SK-N-SH (cell line): ENCODE data around the gene RELN. TPM values are rescaled to one million over a fixed set of nuclear protein-coding genes. Genes with fewer than 3 reads are reported as not detected.
A peak's percentile ranks its signal among the peaks of the same experiment; 100 is the strongest.

Experiments
- CTCF ChIA-PET: fragments of 300-600, 350-600 bp; formaldehyde crosslinking; extraction: SDS; loops from one replicate; lab custom pipeline; 2021; lab: Yijun Ruan, JAX
- POLR2A ChIA-PET: fragments of 350-600 bp; sonication (Branson Sonifier 250); formaldehyde crosslinking; extraction: SDS; loops from one replicate; lab custom pipeline; 2020; ENCODE audit warnings: antibody characterized with exemption, inconsistent platforms; lab: Yijun Ruan, JAX
- DNase-seq: peaks from one replicate; pipeline ENCODE4 v3.0.0; 2012
- H2AFZ ChIP-seq: fragments of 200-600 bp; sonication (generic); 2 replicates; pipeline ENCODE4 v1.8.1; 2016; ENCODE audit warnings: antibody characterized with exemption, mild to moderate bottlenecking, low read depth
- H3F3A ChIP-seq: fragments of 200-600 bp; sonication (generic); replicated peaks from 2 replicates; pipeline ENCODE3; 2016; ENCODE audit warnings: antibody characterized with exemption, mild to moderate bottlenecking; ENCODE audit not compliant: insufficient read depth
- H3K27ac ChIP-seq, 2 experiments: fragments of 200-500 bp in 1 of 2; fragments of 200-600 bp in 1 of 2; sonication (Bioruptor generic) in 1 of 2; sonication (generic), shearing (Covaris generic) in 1 of 2; 2 replicates each; pipeline versions ENCODE4 v1.5.1 to v1.6.1; 2014 to 2016; ENCODE audit warnings: low read depth in 2 of 2, inconsistent platforms in 1 of 2, low read length in 1 of 2, mild to moderate bottlenecking in 1 of 2, mixed read lengths in 1 of 2
- H3K27me3 ChIP-seq: fragments of 200-600 bp; sonication (generic), shearing (Covaris generic); 2 replicates; pipeline ENCODE4 v1.6.1; 2016; ENCODE audit warnings: mixed run types; ENCODE audit not compliant: insufficient read depth
- H3K36me3 ChIP-seq, 2 experiments: fragments of 200-500 bp in 1 of 2; fragments of 200-600 bp in 1 of 2; sonication (Bioruptor generic) in 1 of 2; sonication (generic) in 1 of 2; replicated peaks in 1 of 2; 2 replicates each; pipeline versions ENCODE3 to v1.5.1; 2014 to 2016; ENCODE audit warnings: low read length in 1 of 2, mild to moderate bottlenecking in 1 of 2; ENCODE audit not compliant: insufficient read depth in 2 of 2, control insufficient read depth in 1 of 2
- H3K4me1 ChIP-seq, 2 experiments: fragments of 200-500 bp in 1 of 2; fragments of 200-600 bp in 1 of 2; sonication (Bioruptor generic) in 1 of 2; sonication (generic), shearing (Covaris generic) in 1 of 2; 2 replicates each; pipeline versions ENCODE4 v1.5.1 to v1.6.1; 2014 to 2016; ENCODE audit warnings: low read depth in 1 of 2, low read length in 1 of 2, mixed run types in 1 of 2; ENCODE audit not compliant: insufficient read depth in 2 of 2, control insufficient read depth in 1 of 2
- H3K4me2 ChIP-seq: fragments of 200-600 bp; sonication (generic), shearing (Covaris generic); 2 replicates; pipeline ENCODE4 v1.6.1; 2017; ENCODE audit warnings: mixed run types
- H3K4me3 ChIP-seq, 2 experiments: fragments of 200-500 bp in 1 of 2; fragments of 200-600 bp in 1 of 2; sonication (Bioruptor generic) in 1 of 2; sonication (generic), shearing (Covaris generic) in 1 of 2; 2 replicates each; pipeline versions ENCODE4 v1.5.1 to v1.8.1; 2014 to 2016; ENCODE audit warnings: low read depth in 2 of 2, inconsistent platforms in 1 of 2, low read length in 1 of 2, mild to moderate bottlenecking in 1 of 2, mixed read lengths in 1 of 2, moderate library complexity in 1 of 2
- H3K79me2 ChIP-seq: fragments of 200-600 bp; sonication (generic); 2 replicates; pipeline ENCODE4 v1.8.1; 2017; ENCODE audit warnings: mild to moderate bottlenecking; ENCODE audit not compliant: insufficient read depth
- H3K9ac ChIP-seq: fragments of 200-600 bp; sonication (generic); 2 replicates; pipeline ENCODE4 v1.6.1; 2017; ENCODE audit warnings: mixed run types
- H3K9me2 ChIP-seq: fragments of 200-600 bp; sonication (generic); 2 replicates; pipeline ENCODE4 v1.6.1; 2017; ENCODE audit warnings: mixed run types
- H3K9me3 ChIP-seq: fragments of 200-600 bp; sonication (generic); 2 replicates; pipeline ENCODE4 v1.6.1; 2017; ENCODE audit warnings: mixed run types, mild to moderate bottlenecking, moderate library complexity
- H4K20me1 ChIP-seq: fragments of 200-600 bp; sonication (generic); 2 replicates; pipeline ENCODE4 v1.6.1; 2017; ENCODE audit warnings: mild to moderate bottlenecking, mixed run types; ENCODE audit not compliant: insufficient read depth
- ELF1 ChIP-seq: IDR thresholded peaks from 2 replicates; pipeline ENCODE4 v1.4.0; 2012
- EP300 ChIP-seq, 2 experiments: IDR thresholded peaks; 2 replicates each; pipeline versions ENCODE4 v1.4.0 to v1.6.1; 2012; ENCODE audit warnings: borderline replicate concordance in 1 of 2, low read depth in 1 of 2, low read length in 1 of 2
- FOXM1 ChIP-seq: IDR thresholded peaks from 2 replicates; pipeline ENCODE4 v1.4.0; 2012; ENCODE audit warnings: low read depth, mild to moderate bottlenecking
- GABPA ChIP-seq: IDR thresholded peaks from 2 replicates; pipeline ENCODE4 v1.4.0; 2012; ENCODE audit warnings: low read depth, mild to moderate bottlenecking
- GATA2 ChIP-seq: sonication (generic); formaldehyde crosslinking; IDR thresholded peaks from 2 replicates; pipeline ENCODE4 v1.5.0; 2020; ENCODE audit warnings: mild to moderate bottlenecking, missing genetic modification reagents
- RAD21 ChIP-seq: IDR thresholded peaks from 2 replicates; pipeline ENCODE4 v1.6.1; 2012; ENCODE audit warnings: mild to moderate bottlenecking, low read length
- RCOR1 ChIP-seq: fragments of 150-350 bp; IDR thresholded peaks from 2 replicates; pipeline ENCODE4 v1.6.1; 2017; ENCODE audit warnings: antibody characterized with exemption, low read length
- RXRA ChIP-seq: IDR thresholded peaks from 2 replicates; pipeline ENCODE4 v1.4.0; 2012; ENCODE audit warnings: low read depth, mild to moderate bottlenecking, borderline replicate concordance
- SIN3A ChIP-seq: IDR thresholded peaks from 2 replicates; pipeline ENCODE4 v1.6.1; 2012; ENCODE audit warnings: low read depth, mild to moderate bottlenecking, low read length, moderate library complexity, borderline replicate concordance
- TEAD4 ChIP-seq: IDR thresholded peaks from 2 replicates; pipeline ENCODE4 v1.4.0; 2012; ENCODE audit warnings: mild to moderate bottlenecking, borderline replicate concordance; ENCODE audit not compliant: insufficient read depth
- WGBS: methylation state at CpG from one replicate; pipeline ENCODE4 v1.1.6; 2017; ENCODE audit warnings: low lambda C conversion rate; 5-methylcytosine and 5-hydroxymethylcytosine counted together
- polyA plus RNA-seq, 3 experiments: library from polyadenylated mRNA; depleted of rRNA; stranded (reverse); fragments of >200 nt; gene quantifications; 2 replicates each; pipeline ENCODE4 v1.2.3, GENCODE V29; 2012
- TF ChIP-seq, protein P1 (sequence below): IDR thresholded peaks from 2 replicates; pipeline ENCODE4 v1.4.0; 2012; ENCODE audit warnings: low read depth, borderline replicate concordance
- TF ChIP-seq, protein P2 (sequence below): IDR thresholded peaks from 2 replicates; pipeline ENCODE4; 2012
- TF ChIP-seq, protein P3 (sequence below): fragments of 200-600 bp; sonication (generic); IDR thresholded peaks from 2 replicates; pipeline ENCODE4 v1.6.1; 2017; ENCODE audit warnings: antibody characterized with exemption, mild to moderate bottlenecking, moderate library complexity
- TF ChIP-seq, protein P4 (sequence below): IDR thresholded peaks from 2 replicates; pipeline ENCODE4 v1.4.0; 2012; ENCODE audit warnings: low read depth
- TF ChIP-seq, protein P5 (sequence below): IDR thresholded peaks from 2 replicates; pipeline ENCODE4 v1.4.0; 2012; ENCODE audit warnings: low read depth, borderline replicate concordance

The RELN gene
- polyA plus RNA-seq, 1 of the 3 experiments (the other 2 are of a cell fraction): 0.02 TPM

DNA sequence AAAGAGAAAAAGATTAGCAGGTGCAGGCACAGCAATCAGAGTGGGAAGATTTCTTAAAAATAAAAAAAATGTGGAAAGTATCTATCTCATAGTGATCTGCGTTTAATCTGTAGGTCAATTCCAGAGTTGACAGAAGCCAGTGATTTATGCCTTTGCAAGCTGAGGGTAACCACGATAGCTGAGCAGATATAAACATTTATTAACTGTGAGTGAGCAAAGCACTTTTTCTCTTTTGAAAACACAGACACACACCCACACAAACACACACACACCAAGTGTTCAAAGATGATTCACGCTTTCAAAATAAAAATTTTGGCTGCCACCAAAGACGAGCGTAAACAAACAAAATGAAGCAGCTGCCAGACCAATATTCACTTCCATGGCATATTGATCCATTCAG is 300.2 kb downstream of the RELN start:
- no peak for DNase-seq
- H3K9me3 ChIP-seq: no peaks in the 10 kb centered on the region
- H3F3A ChIP-seq: no peaks in the 10 kb centered on the region
- H3K4me1 ChIP-seq: peaks cover 0 to 5% of the 10 kb centered on the region in 2 experiments; a peak in 2 of 4 replicates
- 66% methylated on average over 5 of the region's 5 CpGs for WGBS
- CTCF ChIA-PET: no interaction called here
- H3K79me2 ChIP-seq: no peaks in the 10 kb centered on the region
- no peaks in the 10 kb centered on the region for H3K9me2 ChIP-seq
- H4K20me1 ChIP-seq: no peaks in the 10 kb centered on the region
- no peak overlapping the region for H3K4me2 ChIP-seq
- H3K27ac ChIP-seq: no peak overlapping the region
- no peaks in the 10 kb centered on the region for H3K36me3 ChIP-seq
- no peaks in the 10 kb centered on the region for H3K27me3 ChIP-seq
- no peak overlapping the region for H2AFZ ChIP-seq
- H3K4me3 ChIP-seq: no peak overlapping the region
- no peak overlapping the region for H3K9ac ChIP-seq
- TF ChIP-seq, protein P1, sequence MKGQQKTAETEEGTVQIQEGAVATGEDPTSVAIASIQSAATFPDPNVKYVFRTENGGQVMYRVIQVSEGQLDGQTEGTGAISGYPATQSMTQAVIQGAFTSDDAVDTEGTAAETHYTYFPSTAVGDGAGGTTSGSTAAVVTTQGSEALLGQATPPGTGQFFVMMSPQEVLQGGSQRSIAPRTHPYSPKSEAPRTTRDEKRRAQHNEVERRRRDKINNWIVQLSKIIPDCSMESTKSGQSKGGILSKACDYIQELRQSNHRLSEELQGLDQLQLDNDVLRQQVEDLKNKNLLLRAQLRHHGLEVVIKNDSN: no peak
- TF ChIP-seq, protein P2, sequence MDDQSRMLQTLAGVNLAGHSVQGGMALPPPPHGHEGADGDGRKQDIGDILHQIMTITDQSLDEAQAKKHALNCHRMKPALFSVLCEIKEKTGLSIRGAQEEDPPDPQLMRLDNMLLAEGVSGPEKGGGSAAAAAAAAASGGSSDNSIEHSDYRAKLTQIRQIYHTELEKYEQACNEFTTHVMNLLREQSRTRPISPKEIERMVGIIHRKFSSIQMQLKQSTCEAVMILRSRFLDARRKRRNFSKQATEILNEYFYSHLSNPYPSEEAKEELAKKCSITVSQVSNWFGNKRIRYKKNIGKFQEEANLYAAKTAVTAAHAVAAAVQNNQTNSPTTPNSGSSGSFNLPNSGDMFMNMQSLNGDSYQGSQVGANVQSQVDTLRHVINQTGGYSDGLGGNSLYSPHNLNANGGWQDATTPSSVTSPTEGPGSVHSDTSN: no peak
- TF ChIP-seq, protein P3, sequence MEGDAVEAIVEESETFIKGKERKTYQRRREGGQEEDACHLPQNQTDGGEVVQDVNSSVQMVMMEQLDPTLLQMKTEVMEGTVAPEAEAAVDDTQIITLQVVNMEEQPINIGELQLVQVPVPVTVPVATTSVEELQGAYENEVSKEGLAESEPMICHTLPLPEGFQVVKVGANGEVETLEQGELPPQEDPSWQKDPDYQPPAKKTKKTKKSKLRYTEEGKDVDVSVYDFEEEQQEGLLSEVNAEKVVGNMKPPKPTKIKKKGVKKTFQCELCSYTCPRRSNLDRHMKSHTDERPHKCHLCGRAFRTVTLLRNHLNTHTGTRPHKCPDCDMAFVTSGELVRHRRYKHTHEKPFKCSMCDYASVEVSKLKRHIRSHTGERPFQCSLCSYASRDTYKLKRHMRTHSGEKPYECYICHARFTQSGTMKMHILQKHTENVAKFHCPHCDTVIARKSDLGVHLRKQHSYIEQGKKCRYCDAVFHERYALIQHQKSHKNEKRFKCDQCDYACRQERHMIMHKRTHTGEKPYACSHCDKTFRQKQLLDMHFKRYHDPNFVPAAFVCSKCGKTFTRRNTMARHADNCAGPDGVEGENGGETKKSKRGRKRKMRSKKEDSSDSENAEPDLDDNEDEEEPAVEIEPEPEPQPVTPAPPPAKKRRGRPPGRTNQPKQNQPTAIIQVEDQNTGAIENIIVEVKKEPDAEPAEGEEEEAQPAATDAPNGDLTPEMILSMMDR: no peak
- TF ChIP-seq, protein P4, sequence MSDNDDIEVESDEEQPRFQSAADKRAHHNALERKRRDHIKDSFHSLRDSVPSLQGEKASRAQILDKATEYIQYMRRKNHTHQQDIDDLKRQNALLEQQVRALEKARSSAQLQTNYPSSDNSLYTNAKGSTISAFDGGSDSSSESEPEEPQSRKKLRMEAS: no peak
- TF ChIP-seq SIN3A: no peak
- TF ChIP-seq ELF1: no peak
- TF ChIP-seq GATA2 (CRISPR knock-in tag): peak; percentile 21; the same call in 1 of the 2 replicates
- POLR2A ChIA-PET: no interaction called here

DNA sequence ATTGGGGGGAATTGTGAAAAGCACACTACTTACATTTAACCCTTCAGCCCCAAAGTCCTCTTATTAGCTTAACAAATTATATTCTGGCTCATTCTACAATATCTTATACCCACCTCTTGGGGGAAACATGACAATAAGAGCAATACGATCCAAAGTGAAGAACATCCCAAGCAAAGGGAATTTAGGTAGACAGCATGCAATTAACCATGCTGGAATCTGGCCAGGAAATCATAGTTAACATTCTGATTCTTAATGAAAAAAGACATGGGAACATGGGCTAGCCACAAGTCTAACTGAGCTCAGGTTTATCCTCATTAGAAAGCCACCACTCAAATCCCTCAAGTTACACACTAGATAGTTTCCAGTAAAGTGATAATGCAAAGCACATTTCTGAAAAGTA is 301.5 kb downstream of the RELN start:
- peaks cover 0 to 5% of the 10 kb centered on the region in 2 experiments; a peak in 2 of 4 replicates for H3K4me1 ChIP-seq
- 77% methylated on average over 1 of the region's 1 CpG for WGBS
- no peak overlapping the region for H3K4me3 ChIP-seq
- no peaks in the 10 kb centered on the region for H3K36me3 ChIP-seq
- H3F3A ChIP-seq: no peaks in the 10 kb centered on the region
- H3K79me2 ChIP-seq: no peaks in the 10 kb centered on the region
- H2AFZ ChIP-seq: no peak overlapping the region
- no peak overlapping the region for H3K4me2 ChIP-seq
- ChIA-PET CTCF (interaction anchor here (1.1 to 1.6 kb wide), 4 partner anchors 12 to 163 kb away, joined by 3 to 6 read pairs (median 3); no protein-coding TSS in a partner anchor), POLR2A (no interaction called here)
- H3K27ac ChIP-seq: no peak overlapping the region
- no peak overlapping the region for H3K9ac ChIP-seq
- no peaks in the 10 kb centered on the region for H3K27me3 ChIP-seq
- no peaks in the 10 kb centered on the region for H4K20me1 ChIP-seq
- no peak for DNase-seq
- H3K9me3 ChIP-seq: no peaks in the 10 kb centered on the region
- H3K9me2 ChIP-seq: no peaks in the 10 kb centered on the region
- TF ChIP-seq, protein P5, sequence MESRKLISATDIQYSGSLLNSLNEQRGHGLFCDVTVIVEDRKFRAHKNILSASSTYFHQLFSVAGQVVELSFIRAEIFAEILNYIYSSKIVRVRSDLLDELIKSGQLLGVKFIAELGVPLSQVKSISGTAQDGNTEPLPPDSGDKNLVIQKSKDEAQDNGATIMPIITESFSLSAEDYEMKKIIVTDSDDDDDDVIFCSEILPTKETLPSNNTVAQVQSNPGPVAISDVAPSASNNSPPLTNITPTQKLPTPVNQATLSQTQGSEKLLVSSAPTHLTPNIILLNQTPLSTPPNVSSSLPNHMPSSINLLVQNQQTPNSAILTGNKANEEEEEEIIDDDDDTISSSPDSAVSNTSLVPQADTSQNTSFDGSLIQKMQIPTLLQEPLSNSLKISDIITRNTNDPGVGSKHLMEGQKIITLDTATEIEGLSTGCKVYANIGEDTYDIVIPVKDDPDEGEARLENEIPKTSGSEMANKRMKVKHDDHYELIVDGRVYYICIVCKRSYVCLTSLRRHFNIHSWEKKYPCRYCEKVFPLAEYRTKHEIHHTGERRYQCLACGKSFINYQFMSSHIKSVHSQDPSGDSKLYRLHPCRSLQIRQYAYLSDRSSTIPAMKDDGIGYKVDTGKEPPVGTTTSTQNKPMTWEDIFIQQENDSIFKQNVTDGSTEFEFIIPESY: no peak
- TF ChIP-seq FOXM1 (no peak), RCOR1 (no peak), RAD21 (no peak), RXRA (no peak), EP300 (IDR thresholded peaks at IDR 0.05; ENCODE audit: borderline replicate concordance in 1 of 2, low read depth in 1 of 2, low read length in 1 of 2) (no peak), GATA2 (CRISPR knock-in tag) (no peak), TEAD4 (no peak), GABPA (no peak)
- TF ChIP-seq, protein P2: no peak
- TF ChIP-seq, protein P4: no peak
